ENCODE results near the gene BCAS3.

BCAS3 gene

GRCh38 chr17:61221597-61222471, 544.2 kb downstream of the BCAS3 start:
- H3K4me1 ChIP-seq (ENCODE audit: low read length) = peaks cover 6% of the 10 kb centered on the region
- H3K9ac ChIP-seq (ENCODE audit: low read length) = no peak overlapping the region
- no peaks in the 10 kb centered on the region for H3K9me3 ChIP-seq (ENCODE audit: insufficient read depth, low read length)
- TF ChIP-seq CTCF (IDR thresholded peaks at IDR 0.05; ENCODE audit: low read depth, low read length) (no peak), EZH2phosphoT487 (IDR thresholded peaks at IDR 0.05; ENCODE audit: low read depth) (no peak)
- H3K27ac ChIP-seq (ENCODE audit: low read length) = no peak overlapping the region
- H4K20me1 ChIP-seq (ENCODE audit: insufficient read depth, low read length) = no peaks in the 10 kb centered on the region
- no peak overlapping the region for H3K4me2 ChIP-seq (ENCODE audit: low read length)
- no peaks in the 10 kb centered on the region for H3K79me2 ChIP-seq (ENCODE audit: low read length)
- H3K4me3 ChIP-seq (ENCODE audit: low read length) = no peak overlapping the region
- no peak overlapping the region for H2AFZ ChIP-seq (ENCODE audit: low read depth, low read length)
- H3K36me3 ChIP-seq (replicated peaks; ENCODE audit: low read depth, low read length) = no peaks in the 10 kb centered on the region
- H3K27me3 ChIP-seq (ENCODE audit: low read depth, low read length) = no peaks in the 10 kb centered on the region

GRCh38 chr17:61223725-61224124, 546.1 kb downstream of the BCAS3 start:
- H3K4me1 ChIP-seq (ENCODE audit: low read length) = peaks cover under 1% of the 10 kb centered on the region; the same call in 1 of the 2 replicates
- no peaks in the 10 kb centered on the region for H3K9me3 ChIP-seq (ENCODE audit: insufficient read depth, low read length)
- no peaks in the 10 kb centered on the region for H3K79me2 ChIP-seq (ENCODE audit: low read length)
- H2AFZ ChIP-seq (ENCODE audit: low read depth, low read length) = no peak overlapping the region
- H3K4me2 ChIP-seq (ENCODE audit: low read length) = no peak overlapping the region
- H3K4me3 ChIP-seq (ENCODE audit: low read length) = no peak overlapping the region
- TF ChIP-seq CTCF (IDR thresholded peaks at IDR 0.05; ENCODE audit: low read depth, low read length) (no peak), EZH2phosphoT487 (IDR thresholded peaks at IDR 0.05; ENCODE audit: low read depth) (no peak)
- H3K27me3 ChIP-seq (ENCODE audit: low read depth, low read length) = no peaks in the 10 kb centered on the region
- H3K36me3 ChIP-seq (replicated peaks; ENCODE audit: low read depth, low read length) = no peaks in the 10 kb centered on the region
- no peak overlapping the region for H3K27ac ChIP-seq (ENCODE audit: low read length)
- H4K20me1 ChIP-seq (ENCODE audit: insufficient read depth, low read length) = no peaks in the 10 kb centered on the region
- no peak overlapping the region for H3K9ac ChIP-seq (ENCODE audit: low read length)

GRCh38 chr17:61225178-61225882, 547.7 kb downstream of the BCAS3 start:
- Histone ChIP-seq H3K4me2 (ENCODE audit: low read length) (no peak overlapping the region), H3K27me3 (ENCODE audit: low read depth, low read length) (no peaks in the 10 kb centered on the region), H2AFZ (ENCODE audit: low read depth, low read length) (no peak overlapping the region), H3K79me2 (ENCODE audit: low read length) (no peaks in the 10 kb centered on the region), H3K9ac (ENCODE audit: low read length) (no peak overlapping the region), H4K20me1 (ENCODE audit: insufficient read depth, low read length) (no peaks in the 10 kb centered on the region), H3K27ac (ENCODE audit: low read length) (no peak overlapping the region), H3K4me3 (ENCODE audit: low read length) (no peak overlapping the region), H3K36me3 (replicated peaks; ENCODE audit: low read depth, low read length) (no peaks in the 10 kb centered on the region), H3K9me3 (ENCODE audit: insufficient read depth, low read length) (no peaks in the 10 kb centered on the region), H3K4me1 (ENCODE audit: low read length) (no peaks in the 10 kb centered on the region)
- TF ChIP-seq EZH2phosphoT487 (IDR thresholded peaks at IDR 0.05; ENCODE audit: low read depth) (no peak), CTCF (IDR thresholded peaks at IDR 0.05; ENCODE audit: low read depth, low read length) (no peak)

- H3K9me3 ChIP-seq (ENCODE audit: insufficient read depth, low read length) = no peaks in the 10 kb centered on the region
- H3K79me2 ChIP-seq (ENCODE audit: low read length) = no peaks in the 10 kb centered on the region
- TF ChIP-seq EZH2phosphoT487 (IDR thresholded peaks at IDR 0.05; ENCODE audit: low read depth) (no peak), CTCF (IDR thresholded peaks at IDR 0.05; ENCODE audit: low read depth, low read length) (no peak)
- no peaks in the 10 kb centered on the region for H4K20me1 ChIP-seq (ENCODE audit: insufficient read depth, low read length)
- no peaks in the 10 kb centered on the region for H3K4me1 ChIP-seq (ENCODE audit: low read length)
- H3K36me3 ChIP-seq (replicated peaks; ENCODE audit: low read depth, low read length) = no peaks in the 10 kb centered on the region
- H3K4me2 ChIP-seq (ENCODE audit: low read length) = no peak overlapping the region
- no peak overlapping the region for H2AFZ ChIP-seq (ENCODE audit: low read depth, low read length)
- no peak overlapping the region for H3K4me3 ChIP-seq (ENCODE audit: low read length)
- H3K27me3 ChIP-seq (ENCODE audit: low read depth, low read length) = no peaks in the 10 kb centered on the region
- H3K9ac ChIP-seq (ENCODE audit: low read length) = no peak overlapping the region
- H3K27ac ChIP-seq (ENCODE audit: low read length) = no peak overlapping the region
Observed at GRCh38 chr17:61227866-61228265, 550.2 kb downstream of the BCAS3 start.

All from OCI-LY3 (cell line).